IPS-20b (cell line): ENCODE results near the gene LMNTD2.
A peak's percentile ranks its signal among the peaks of the same experiment; 100 is the strongest.

Experiments
- H3K27ac ChIP-seq: one replicate; pipeline ENCODE4 v1.5.1; 2013; ENCODE audit warnings: low read length
- H3K27me3 ChIP-seq: 2 replicates; pipeline ENCODE4 v1.6.1; 2013; ENCODE audit warnings: mild to moderate bottlenecking, low read length, inconsistent platforms; ENCODE audit not compliant: insufficient read depth
- H3K36me3 ChIP-seq: 2 replicates; pipeline ENCODE4 v1.6.1; 2013; ENCODE audit warnings: low read depth, mild to moderate bottlenecking, inconsistent platforms, low read length, moderate library complexity; ENCODE audit not compliant: insufficient read depth
- H3K4me1 ChIP-seq: 2 replicates; pipeline ENCODE4 v1.6.1; 2013; ENCODE audit warnings: mild to moderate bottlenecking, control low read depth, inconsistent platforms, low read length, moderate library complexity; ENCODE audit not compliant: insufficient read depth
- H3K4me3 ChIP-seq: 2 replicates; pipeline ENCODE4 v1.5.1; 2013; ENCODE audit warnings: mild to moderate bottlenecking, low read length, inconsistent platforms
- H3K9ac ChIP-seq: 2 replicates; pipeline ENCODE4 v1.6.1; 2013; ENCODE audit warnings: low read depth, mild to moderate bottlenecking, inconsistent platforms, low read length, moderate library complexity
- H3K9me3 ChIP-seq: 2 replicates; pipeline ENCODE4 v1.6.1; 2013; ENCODE audit warnings: mild to moderate bottlenecking, low read depth, low read length, inconsistent platforms; ENCODE audit not compliant: insufficient read depth

The LMNTD2 gene

DNA sequence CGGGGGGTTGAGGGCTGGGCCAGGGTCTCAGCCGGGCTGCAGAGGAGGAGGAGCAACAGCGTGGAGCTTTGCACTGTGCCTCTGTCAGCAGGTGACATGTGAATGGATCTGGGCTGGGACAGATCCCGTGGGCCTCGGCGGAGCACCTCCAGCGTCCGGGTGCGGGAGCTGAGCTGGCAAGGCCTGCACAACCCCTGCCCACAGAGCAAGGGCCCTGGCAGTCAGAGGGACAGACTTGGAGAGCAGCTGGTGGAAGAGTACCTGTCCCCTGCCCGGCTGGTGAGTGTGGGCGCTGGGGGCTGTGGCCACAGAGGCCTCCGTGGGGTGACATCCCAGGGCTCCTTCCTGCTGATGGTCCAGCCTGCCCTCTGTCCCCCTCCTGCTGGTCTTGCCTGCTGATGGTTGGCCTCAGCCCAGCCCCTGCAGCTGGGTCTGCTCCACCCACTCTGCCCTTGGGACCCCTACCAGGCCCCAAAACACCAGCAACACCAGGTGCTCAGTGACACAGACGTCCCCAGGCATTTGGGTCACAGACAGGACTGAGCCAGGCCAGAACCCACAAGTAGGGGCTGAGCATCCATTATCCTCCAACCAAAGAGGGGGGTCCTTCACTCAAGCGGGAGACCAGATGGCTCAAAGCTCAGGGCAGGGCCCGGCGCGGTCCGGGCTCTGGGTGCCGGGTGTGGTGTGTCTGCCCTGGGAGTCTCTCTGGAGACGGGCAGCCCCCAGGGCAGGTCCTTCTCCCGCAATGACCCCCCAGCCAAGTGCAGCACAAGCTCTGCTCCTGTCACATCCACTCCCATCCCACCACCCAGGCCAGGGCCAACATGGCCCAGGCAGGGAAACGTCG is 19.7 kb downstream of the LMNTD2 start:
- peaks cover 30% of the 10 kb centered on the region for H3K27me3 ChIP-seq
- no peak overlapping the region for H3K9ac ChIP-seq
- no peaks in the 10 kb centered on the region for H3K9me3 ChIP-seq
- no peak overlapping the region for H3K27ac ChIP-seq
- peaks cover 5% of the 10 kb centered on the region; the same call in 1 of the 2 replicates for H3K4me1 ChIP-seq
- no peaks in the 10 kb centered on the region for H3K36me3 ChIP-seq
- no peak overlapping the region for H3K4me3 ChIP-seq

GRCh38 chr11:539971-540481 is 20.5 kb downstream of the LMNTD2 start:
- H3K9ac ChIP-seq: no peak overlapping the region
- peaks cover 30% of the 10 kb centered on the region for H3K27me3 ChIP-seq
- H3K27ac ChIP-seq: no peak overlapping the region
- H3K4me1 ChIP-seq: peaks cover 5% of the 10 kb centered on the region; the same call in 1 of the 2 replicates
- H3K4me3 ChIP-seq: no peak overlapping the region
- H3K36me3 ChIP-seq: no peaks in the 10 kb centered on the region
- no peaks in the 10 kb centered on the region for H3K9me3 ChIP-seq

DNA sequence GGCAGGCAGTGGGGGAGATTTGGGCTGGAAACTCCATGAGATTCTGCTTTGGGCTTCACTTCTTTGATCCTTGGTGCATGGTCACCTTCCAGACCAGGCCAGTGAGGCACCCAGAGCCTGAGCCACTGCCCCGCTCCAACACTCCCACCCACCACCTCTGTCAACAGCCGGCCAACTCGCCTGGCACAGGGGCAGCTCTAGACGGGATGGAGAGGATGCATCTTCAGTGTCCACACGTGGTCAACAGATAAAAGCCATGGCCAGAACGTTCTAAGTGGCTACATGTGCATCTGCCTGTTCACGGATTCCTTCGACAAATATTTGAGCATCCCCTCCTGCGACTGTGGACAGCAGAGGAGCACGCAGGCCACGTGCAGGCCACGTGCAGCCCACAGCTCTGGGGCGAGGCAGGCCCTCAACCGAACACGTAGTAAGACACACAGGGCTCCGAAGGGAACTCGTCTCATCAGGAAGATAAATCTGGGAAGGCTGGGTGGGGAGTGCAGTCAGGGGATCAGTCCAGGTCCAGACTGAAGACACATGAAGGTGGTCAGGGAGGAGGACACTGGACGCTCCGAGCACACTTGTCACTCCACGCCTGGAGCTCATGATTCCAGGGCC is 22.0 kb downstream of the LMNTD2 start:
- Histone ChIP-seq H3K4me3 (no peak overlapping the region), H3K9ac (no peak overlapping the region), H3K4me1 (peaks cover 5% of the 10 kb centered on the region; the same call in 1 of the 2 replicates), H3K27me3 (peaks cover 30% of the 10 kb centered on the region), H3K36me3 (no peaks in the 10 kb centered on the region), H3K9me3 (no peaks in the 10 kb centered on the region), H3K27ac (no peak overlapping the region)

GRCh38 chr11:537622-538430 is 22.7 kb downstream of the LMNTD2 start:
- H3K27me3 ChIP-seq: peaks cover 30% of the 10 kb centered on the region
- H3K4me1 ChIP-seq: peaks cover 5% of the 10 kb centered on the region; the same call in 1 of the 2 replicates
- peaks cover 2% of the 10 kb centered on the region; the same call in 1 of the 2 replicates for H3K36me3 ChIP-seq
- no peaks in the 10 kb centered on the region for H3K9me3 ChIP-seq
- peak overlapping the region; percentile 55; the same call in 1 of the 2 replicates for H3K4me3 ChIP-seq
- H3K27ac ChIP-seq: no peak overlapping the region
- H3K9ac ChIP-seq: no peak overlapping the region

DNA sequence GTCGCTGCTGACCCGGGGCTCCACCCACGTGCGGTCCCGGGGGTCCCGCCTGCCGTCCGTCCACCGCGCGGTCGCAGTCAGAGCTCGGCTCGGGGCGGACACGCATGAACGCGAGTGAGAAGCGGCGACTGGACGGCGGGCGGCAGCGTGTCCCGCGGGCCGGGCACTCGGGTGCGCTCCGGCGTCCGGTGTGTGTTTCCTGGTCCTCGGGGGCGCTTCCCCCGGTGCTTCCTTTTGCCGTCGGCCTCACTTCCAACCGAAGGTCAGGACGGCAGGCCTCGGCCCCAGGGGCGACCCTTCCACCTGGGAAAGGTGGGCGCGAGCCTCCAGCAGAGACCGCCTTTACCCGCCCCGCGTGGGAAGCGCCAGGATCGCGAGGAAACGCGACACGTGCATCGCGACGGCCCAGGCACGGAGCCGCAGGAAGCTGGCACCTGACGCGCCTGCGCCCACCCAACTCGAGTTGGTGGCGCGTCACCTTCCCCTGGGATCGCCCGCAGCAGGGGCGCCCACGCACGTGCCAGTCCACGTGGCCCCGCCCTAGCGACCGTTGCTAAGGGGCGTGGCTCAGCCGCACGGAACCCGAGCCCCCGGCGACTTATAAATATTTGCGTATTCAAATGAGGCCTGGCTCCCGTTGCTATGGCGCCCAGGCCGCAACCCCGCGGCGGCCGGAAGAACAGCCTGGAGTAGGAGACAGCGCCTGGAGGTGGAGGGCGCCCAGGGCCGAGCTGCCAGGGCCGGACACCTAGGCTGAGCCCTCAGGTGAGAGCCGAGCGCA is 23.5 kb downstream of the LMNTD2 start, which contains the start of gene LRRC56:
TSS of gene LRRC56 (plus strand) at position 687 of the 781 bp plus-strand sequence. CDS start 3,158 bp downstream, outside the sequence.
- Histone ChIP-seq H3K4me1 (peaks cover 5% of the 10 kb centered on the region; the same call in 1 of the 2 replicates), H3K27ac (no peak within 1 kb of the TSS), H3K27me3 (peaks cover 30% of the 10 kb centered on the region), H3K4me3 (peak within 1 kb of the TSS; percentile 55; the same call in 1 of the 2 replicates), H3K9me3 (no peaks in the 10 kb centered on the region), H3K9ac (no peak within 1 kb of the TSS), H3K36me3 (peaks cover 10% of the 10 kb centered on the region; the same call in 1 of the 2 replicates)

- Histone ChIP-seq H3K27me3 (peaks cover 30% of the 10 kb centered on the region), H3K4me1 (peaks cover 5% of the 10 kb centered on the region; the same call in 1 of the 2 replicates), H3K9ac (peak within 1 kb of the TSS; percentile 69), H3K4me3 (peak within 1 kb of the TSS; percentile 72), H3K36me3 (peaks cover 18% of the 10 kb centered on the region; the same call in 1 of the 2 replicates), H3K27ac (no peak within 1 kb of the TSS), H3K9me3 (no peaks in the 10 kb centered on the region)
Measured at GRCh38 chr11:535519-536454, 24.8 kb downstream of the LMNTD2 start, which contains the start of gene HRAS. Gene HRAS (minus strand): TSS chr11:535576.

- Histone ChIP-seq H3K4me1 (peaks cover 5% of the 10 kb centered on the region; the same call in 1 of the 2 replicates), H3K27ac (no peak overlapping the region), H3K36me3 (peaks cover 18% of the 10 kb centered on the region; the same call in 1 of the 2 replicates), H3K4me3 (peak overlapping the region; percentile 71; the same call in 1 of the 2 replicates), H3K27me3 (peaks cover 30% of the 10 kb centered on the region), H3K9ac (no peak overlapping the region), H3K9me3 (no peaks in the 10 kb centered on the region)
Measured at GRCh38 chr11:535210-535518, 25.4 kb downstream of the LMNTD2 start.

GRCh38 chr11:534396-535209 is 25.9 kb downstream of the LMNTD2 start:
- Histone ChIP-seq H3K9ac (peak overlapping the region; percentile 69), H3K27ac (no peak overlapping the region), H3K27me3 (peaks cover 30% of the 10 kb centered on the region), H3K36me3 (peaks cover 18% of the 10 kb centered on the region; the same call in 1 of the 2 replicates), H3K9me3 (no peaks in the 10 kb centered on the region), H3K4me1 (peaks cover 5% of the 10 kb centered on the region; the same call in 1 of the 2 replicates), H3K4me3 (peak overlapping the region; percentile 71)

- Histone ChIP-seq H3K36me3 (peaks cover 18% of the 10 kb centered on the region; the same call in 1 of the 2 replicates), H3K9ac (no peak overlapping the region), H3K27ac (no peak overlapping the region), H3K4me1 (peaks cover 5% of the 10 kb centered on the region; the same call in 1 of the 2 replicates), H3K4me3 (peak overlapping the region; percentile 71; the same call in 1 of the 2 replicates), H3K27me3 (peaks cover 29% of the 10 kb centered on the region), H3K9me3 (no peaks in the 10 kb centered on the region)
Measured at GRCh38 chr11:533586-534395, 26.7 kb downstream of the LMNTD2 start.
